Measurements from ENCODE around the gene BCAS3. TPM values are rescaled to one million over a fixed set of nuclear protein-coding genes. Genes with fewer than 3 reads are reported as not detected.

Gene BCAS3
- polyA plus RNA-seq, 1 donor from 2014 or later, result 21.6 TPM

- no peaks in the 10 kb centered on the region for H3K36me3 ChIP-seq (ENCODE audit: insufficient read depth, low read length)
- H3K9me2 ChIP-seq (ENCODE audit: insufficient read depth, low read length), result no peaks in the 10 kb centered on the region
- H4K20me1 ChIP-seq (ENCODE audit: insufficient read depth), result no peaks in the 10 kb centered on the region
- H3K9ac ChIP-seq (ENCODE audit: low read length), result no peak overlapping the region
- H3F3A ChIP-seq (ENCODE audit: insufficient read depth, low read length, poor library complexity, severe bottlenecking), result no peaks in the 10 kb centered on the region
- no peaks in the 10 kb centered on the region for H3K79me2 ChIP-seq (replicated peaks; ENCODE audit: insufficient read depth, low read length)
- TF ChIP-seq RAD21 (conservative IDR thresholded peaks at IDR 0.05) (no peak), REST (IDR thresholded peaks at IDR 0.05; ENCODE audit: borderline replicate concordance) (no peak)
- H3K9me3 ChIP-seq (ENCODE audit: low read length), result no peaks in the 10 kb centered on the region
- peaks cover 4% of the 10 kb centered on the region for H3K27me3 ChIP-seq (ENCODE audit: insufficient read depth, low read depth, low read length)
- H3K4me2 ChIP-seq (ENCODE audit: low read length), result no peak overlapping the region
- no peak overlapping the region for H3K27ac ChIP-seq (ENCODE audit: low read length)
- no peak overlapping the region for H2AFZ ChIP-seq (ENCODE audit: low read depth, low read length)
- H3K4me3 ChIP-seq (ENCODE audit: low read length), result no peak overlapping the region
Measured at GRCh38 chr17:61419496-61420046, 741.9 kb downstream of the BCAS3 start.

GRCh38 chr17:61420052-61420451, 742.4 kb downstream of the BCAS3 start:
- no peaks in the 10 kb centered on the region for H3K79me2 ChIP-seq (replicated peaks; ENCODE audit: insufficient read depth, low read length)
- no peak overlapping the region for H3K4me3 ChIP-seq (ENCODE audit: low read length)
- H3K9me2 ChIP-seq (ENCODE audit: insufficient read depth, low read length), result no peaks in the 10 kb centered on the region
- no peak overlapping the region for H3K27ac ChIP-seq (ENCODE audit: low read length)
- H3K9ac ChIP-seq (ENCODE audit: low read length), result no peak overlapping the region
- no peaks in the 10 kb centered on the region for H3F3A ChIP-seq (ENCODE audit: insufficient read depth, low read length, poor library complexity, severe bottlenecking)
- H3K4me2 ChIP-seq (ENCODE audit: low read length), result no peak overlapping the region
- H2AFZ ChIP-seq (ENCODE audit: low read depth, low read length), result no peak overlapping the region
- TF ChIP-seq SMC3 (conservative IDR thresholded peaks at IDR 0.05; ENCODE audit: poor library complexity) (no peak), REST (IDR thresholded peaks at IDR 0.05; ENCODE audit: borderline replicate concordance) (no peak)
- H4K20me1 ChIP-seq (ENCODE audit: insufficient read depth), result no peaks in the 10 kb centered on the region
- H3K36me3 ChIP-seq (ENCODE audit: insufficient read depth, low read length), result no peaks in the 10 kb centered on the region
- H3K9me3 ChIP-seq (ENCODE audit: low read length), result no peaks in the 10 kb centered on the region
- H3K27me3 ChIP-seq (ENCODE audit: insufficient read depth, low read depth, low read length), result peaks cover 4% of the 10 kb centered on the region

GRCh38 chr17:61420745-61421398, 743.2 kb downstream of the BCAS3 start:
- no peak for TF ChIP-seq REST (IDR thresholded peaks at IDR 0.05; ENCODE audit: borderline replicate concordance)
- TF ChIP-seq POLR2AphosphoS5 (IDR thresholded peaks at IDR 0.05), result no peak
- TF ChIP-seq SMC3 (conservative IDR thresholded peaks at IDR 0.05; ENCODE audit: poor library complexity), result no peak
- H3K9me2 ChIP-seq (ENCODE audit: insufficient read depth, low read length), result no peaks in the 10 kb centered on the region
- H4K20me1 ChIP-seq (ENCODE audit: insufficient read depth), result no peaks in the 10 kb centered on the region
- H3K9ac ChIP-seq (ENCODE audit: low read length), result no peak overlapping the region
- peaks cover 4% of the 10 kb centered on the region for H3K27me3 ChIP-seq (ENCODE audit: insufficient read depth, low read depth, low read length)
- H3K79me2 ChIP-seq (replicated peaks; ENCODE audit: insufficient read depth, low read length), result no peaks in the 10 kb centered on the region
- H3K4me3 ChIP-seq (ENCODE audit: low read length), result no peak overlapping the region
- no peaks in the 10 kb centered on the region for H3K36me3 ChIP-seq (ENCODE audit: insufficient read depth, low read length)
- H2AFZ ChIP-seq (ENCODE audit: low read depth, low read length), result no peak overlapping the region
- no peak overlapping the region for H3K27ac ChIP-seq (ENCODE audit: low read length)
- no peaks in the 10 kb centered on the region for H3F3A ChIP-seq (ENCODE audit: insufficient read depth, low read length, poor library complexity, severe bottlenecking)
- no peaks in the 10 kb centered on the region for H3K9me3 ChIP-seq (ENCODE audit: low read length)
- no peak overlapping the region for H3K4me2 ChIP-seq (ENCODE audit: low read length)
